ENCODE results near the gene RPGRIP1L. TPM values are rescaled to one million over a fixed set of nuclear protein-coding genes. Genes with fewer than 3 reads are reported as not detected.

The RPGRIP1L gene
- total RNA-seq, 1 experiment from 2014 or later: 16.1 TPM

- no peaks in the 10 kb centered on the region for H3K4me1 Mint-ChIP-seq (ENCODE audit: low read depth, unreplicated experiment)
- POLR2A ChIA-PET: no interaction called here
- no TSS peak for BruUV-seq (replicated peaks)
- Histone ChIP-seq H3K27me3 (replicated peaks; ENCODE audit: control insufficient read depth, insufficient read depth, low read length) (no peaks in the 10 kb centered on the region), H3K4me3 (ENCODE audit: low read depth, low read length) (no peak overlapping the region), H3K9me3 (no peaks in the 10 kb centered on the region), H3K36me3 (ENCODE audit: control insufficient read depth, insufficient read depth, low read length) (no peaks in the 10 kb centered on the region), H3K4me1 (no peaks in the 10 kb centered on the region; the same call in 1 of the 2 replicates)
- intact Hi-C loops (cut with micrococcal nuclease; ENCODE audit: unreplicated experiment): no loop called here
- CTCF ChIA-PET: no interaction called here
- no peaks in the 10 kb centered on the region for H3K9me3 Mint-ChIP-seq (ENCODE audit: unreplicated experiment)
- DNase-seq: no peak
- TF ChIP-seq, protein P1, sequence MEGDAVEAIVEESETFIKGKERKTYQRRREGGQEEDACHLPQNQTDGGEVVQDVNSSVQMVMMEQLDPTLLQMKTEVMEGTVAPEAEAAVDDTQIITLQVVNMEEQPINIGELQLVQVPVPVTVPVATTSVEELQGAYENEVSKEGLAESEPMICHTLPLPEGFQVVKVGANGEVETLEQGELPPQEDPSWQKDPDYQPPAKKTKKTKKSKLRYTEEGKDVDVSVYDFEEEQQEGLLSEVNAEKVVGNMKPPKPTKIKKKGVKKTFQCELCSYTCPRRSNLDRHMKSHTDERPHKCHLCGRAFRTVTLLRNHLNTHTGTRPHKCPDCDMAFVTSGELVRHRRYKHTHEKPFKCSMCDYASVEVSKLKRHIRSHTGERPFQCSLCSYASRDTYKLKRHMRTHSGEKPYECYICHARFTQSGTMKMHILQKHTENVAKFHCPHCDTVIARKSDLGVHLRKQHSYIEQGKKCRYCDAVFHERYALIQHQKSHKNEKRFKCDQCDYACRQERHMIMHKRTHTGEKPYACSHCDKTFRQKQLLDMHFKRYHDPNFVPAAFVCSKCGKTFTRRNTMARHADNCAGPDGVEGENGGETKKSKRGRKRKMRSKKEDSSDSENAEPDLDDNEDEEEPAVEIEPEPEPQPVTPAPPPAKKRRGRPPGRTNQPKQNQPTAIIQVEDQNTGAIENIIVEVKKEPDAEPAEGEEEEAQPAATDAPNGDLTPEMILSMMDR (IDR thresholded peaks at IDR 0.05; ENCODE audit: insufficient read depth in 1 of 2, low read depth in 1 of 2, low read length in 1 of 2, severe bottlenecking in 1 of 2, unreplicated experiment in 1 of 2): no peak
- H3K36me3 Mint-ChIP-seq (ENCODE audit: insufficient read depth, unreplicated experiment): no peaks in the 10 kb centered on the region
- no peaks in the 10 kb centered on the region for H3K27me3 Mint-ChIP-seq (ENCODE audit: insufficient read depth, unreplicated experiment)
- H3K27ac Mint-ChIP-seq (ENCODE audit: unreplicated experiment): no peak overlapping the region
- no peak overlapping the region for H3K4me3 Mint-ChIP-seq (ENCODE audit: unreplicated experiment)
Measured at GRCh38 chr16:53673189-53673588, 30.5 kb downstream of the RPGRIP1L start.

- Mint-ChIP-seq H3K27ac (ENCODE audit: unreplicated experiment) (no peak overlapping the region), H3K4me1 (ENCODE audit: low read depth, unreplicated experiment) (no peaks in the 10 kb centered on the region), H3K36me3 (ENCODE audit: insufficient read depth, unreplicated experiment) (no peaks in the 10 kb centered on the region), H3K4me3 (ENCODE audit: unreplicated experiment) (no peak overlapping the region), H3K9me3 (ENCODE audit: unreplicated experiment) (no peaks in the 10 kb centered on the region), H3K27me3 (ENCODE audit: insufficient read depth, unreplicated experiment) (no peaks in the 10 kb centered on the region)
- no TSS peak for BruUV-seq (replicated peaks)
- intact Hi-C loops (cut with micrococcal nuclease; ENCODE audit: unreplicated experiment): no loop called here
- CTCF ChIA-PET: interaction anchor here (1.3 kb wide), 1 partner anchor 62 kb away, joined by 3 read pairs; no protein-coding TSS in a partner anchor
- DNase-seq: no peak
- Histone ChIP-seq H3K9me3 (no peaks in the 10 kb centered on the region), H3K36me3 (ENCODE audit: control insufficient read depth, insufficient read depth, low read length) (no peaks in the 10 kb centered on the region), H3K4me1 (no peaks in the 10 kb centered on the region; the same call in 1 of the 2 replicates), H3K4me3 (ENCODE audit: low read depth, low read length) (no peak overlapping the region), H3K27me3 (replicated peaks; ENCODE audit: control insufficient read depth, insufficient read depth, low read length) (no peaks in the 10 kb centered on the region)
- TF ChIP-seq, protein P1 (IDR thresholded peaks at IDR 0.05; ENCODE audit: insufficient read depth in 1 of 2, low read depth in 1 of 2, low read length in 1 of 2, severe bottlenecking in 1 of 2, unreplicated experiment in 1 of 2): no peak
- POLR2A ChIA-PET: no interaction called here
Measured at GRCh38 chr16:53672461-53672860, 31.2 kb downstream of the RPGRIP1L start.

- Mint-ChIP-seq H3K36me3 (ENCODE audit: insufficient read depth, unreplicated experiment) (no peaks in the 10 kb centered on the region), H3K27ac (ENCODE audit: unreplicated experiment) (no peak overlapping the region), H3K4me1 (ENCODE audit: low read depth, unreplicated experiment) (no peaks in the 10 kb centered on the region), H3K9me3 (ENCODE audit: unreplicated experiment) (no peaks in the 10 kb centered on the region), H3K27me3 (ENCODE audit: insufficient read depth, unreplicated experiment) (no peaks in the 10 kb centered on the region), H3K4me3 (ENCODE audit: unreplicated experiment) (no peak overlapping the region)
- no peaks in the 10 kb centered on the region; the same call in 1 of the 2 replicates for H3K4me1 ChIP-seq
- no peaks in the 10 kb centered on the region for H3K27me3 ChIP-seq (replicated peaks; ENCODE audit: control insufficient read depth, insufficient read depth, low read length)
- ChIA-PET POLR2A (interaction anchor here (0.6 kb wide), 1 partner anchor 754 kb away, joined by 3 read pairs; no protein-coding TSS in a partner anchor), CTCF (no interaction called here)
- BruUV-seq (replicated peaks): no TSS peak
- no peaks in the 10 kb centered on the region for H3K36me3 ChIP-seq (ENCODE audit: control insufficient read depth, insufficient read depth, low read length)
- no peaks in the 10 kb centered on the region for H3K9me3 ChIP-seq
- DNase-seq: no peak
- TF ChIP-seq, protein P1 (IDR thresholded peaks at IDR 0.05; ENCODE audit: insufficient read depth in 1 of 2, low read depth in 1 of 2, low read length in 1 of 2, severe bottlenecking in 1 of 2, unreplicated experiment in 1 of 2): no peak
- intact Hi-C loops (cut with micrococcal nuclease; ENCODE audit: unreplicated experiment): no loop called here
- H3K4me3 ChIP-seq (ENCODE audit: low read depth, low read length): no peak overlapping the region
Measured at GRCh38 chr16:53668869-53669268, 34.8 kb downstream of the RPGRIP1L start.
